ENCODE data around the gene TMPRSS3.

The TMPRSS3 gene

GRCh38 chr21:42406201-42406621 is 10.4 kb upstream of the TMPRSS3 start:
- DNase-seq, result no peak

- DNase-seq, result no peak
Observed at GRCh38 chr21:42405064-42406013, 9.5 kb upstream of the TMPRSS3 start.

GRCh38 chr21:42404539-42404938 is 8.7 kb upstream of the TMPRSS3 start:
- no peak for DNase-seq

GRCh38 chr21:42403611-42404231 is 7.9 kb upstream of the TMPRSS3 start, which contains the start of gene UBASH3A:
Gene UBASH3A, plus strand, starts transcription at chr21:42403902. Its CDS starts 44 bp downstream, at chr21:42403946.
- no peak for DNase-seq

GRCh38 chr21:42401820-42402251 is 6.0 kb upstream of the TMPRSS3 start:
- no peak for DNase-seq

GRCh38 chr21:42401154-42401553 is 5.3 kb upstream of the TMPRSS3 start:
- no peak for DNase-seq

- no peak for DNase-seq
Observed at GRCh38 chr21:42400525-42400924, 4.7 kb upstream of the TMPRSS3 start.

- DNase-seq, result no peak
Observed at GRCh38 chr21:42398436-42399028, 2.7 kb upstream of the TMPRSS3 start.

- no peak for DNase-seq
Observed at GRCh38 chr21:42397746-42398394, 2.0 kb upstream of the TMPRSS3 start.

- DNase-seq, result no peak
Observed at GRCh38 chr21:42396799-42397745, 1.2 kb upstream of the TMPRSS3 start.

GRCh38 chr21:42395302-42395701 is 550 bp downstream of the TMPRSS3 start:
- no peak for DNase-seq

GRCh38 chr21:42393443-42393950 is 2.4 kb downstream of the TMPRSS3 start:
- DNase-seq, result no peak

GRCh38 chr21:42392731-42393442 is 3.0 kb downstream of the TMPRSS3 start:
- no peak for DNase-seq

- no peak for DNase-seq
Observed at GRCh38 chr21:42391297-42391696, 4.6 kb downstream of the TMPRSS3 start.

GRCh38 chr21:42390696-42391095 is 5.2 kb downstream of the TMPRSS3 start:
- no peak for DNase-seq

GRCh38 chr21:42390193-42390592 is 5.7 kb downstream of the TMPRSS3 start:
- DNase-seq, result no peak

- DNase-seq, result no peak
Observed at GRCh38 chr21:42389449-42389835, 6.4 kb downstream of the TMPRSS3 start.

GRCh38 chr21:42388740-42389448 is 7.0 kb downstream of the TMPRSS3 start:
- no peak for DNase-seq

- no peak for DNase-seq
Observed at GRCh38 chr21:42387843-42388340, 8.0 kb downstream of the TMPRSS3 start.

- DNase-seq, result no peak
Observed at GRCh38 chr21:42387164-42387563, 8.7 kb downstream of the TMPRSS3 start.
